IMR-90 (cell line): ENCODE results near the gene RAPGEF2. TPM values are rescaled to one million over a fixed set of nuclear protein-coding genes. Genes with fewer than 3 reads are reported as not detected.

Experiments used
- ATAC-seq: fragments of 200-7000 bp; cut with Tn5 transposase; 2 replicates; pipeline ENCODE4 v1.9.1; 2020; ENCODE audit warnings: low read depth, mild to moderate bottlenecking, moderate library complexity
- BruUV-seq: library from RNA; stranded (reverse); fragments of 400-500 nt; replicated peaks from 2 replicates; lab custom pipeline; 2021; lab: Mats Ljungman, UMichigan
- CTCF ChIA-PET: fragments of 300-600 bp; formaldehyde crosslinking; extraction: SDS; loops from one replicate; lab custom pipeline; 2021; ENCODE audit warnings: antibody characterized with exemption; lab: Yijun Ruan, JAX
- POLR2A ChIA-PET: fragments of 300-600 bp; sonication (Branson Sonifier 250); formaldehyde crosslinking; loops from one replicate; lab custom pipeline; 2022; ENCODE audit warnings: antibody characterized with exemption; ENCODE audit not compliant: unreplicated experiment; lab: Charles Lee
- DNase-seq: peaks from one replicate; pipeline ENCODE4 v3.0.0; 2013
- H2AFZ ChIP-seq: replicated peaks from 2 replicates; pipeline ENCODE3; 2013; ENCODE audit warnings: low read length, mild to moderate bottlenecking; ENCODE audit not compliant: poor library complexity
- H2AK5ac ChIP-seq: 2 replicates; pipeline ENCODE4 v1.6.1; 2013; ENCODE audit warnings: low read depth, low read length, inconsistent platforms
- H2AK9ac ChIP-seq: replicated peaks from 2 replicates; pipeline ENCODE3; 2013; ENCODE audit warnings: mild to moderate bottlenecking, low read depth, low read length, moderate library complexity; ENCODE audit not compliant: poor library complexity
- H2BK120ac ChIP-seq: 2 replicates; pipeline ENCODE4 v1.6.1; 2013; ENCODE audit warnings: low read depth, low read length, inconsistent platforms
- H2BK15ac ChIP-seq: 3 replicates; pipeline ENCODE4 v1.6.1; 2013; ENCODE audit warnings: low read depth, low read length, inconsistent platforms
- H2BK20ac ChIP-seq: 2 replicates; pipeline ENCODE4 v1.6.1; 2013; ENCODE audit warnings: low read depth, mild to moderate bottlenecking, inconsistent platforms, low read length, moderate library complexity
- H2BK5ac ChIP-seq: 2 replicates; pipeline ENCODE4 v1.6.1; 2013; ENCODE audit warnings: mild to moderate bottlenecking, low read depth, low read length, inconsistent platforms; ENCODE audit not compliant: poor library complexity, severe bottlenecking
- H3K14ac ChIP-seq: replicated peaks from 2 replicates; pipeline ENCODE4 v1.6.1; 2013; ENCODE audit warnings: low read depth, low read length, inconsistent platforms
- H3K18ac ChIP-seq: 2 replicates; pipeline ENCODE4 v1.6.1; 2013; ENCODE audit warnings: low read depth, low read length, control low read depth
- H3K23ac ChIP-seq: 2 replicates; pipeline ENCODE4 v1.6.1; 2013; ENCODE audit warnings: low read depth, low read length, inconsistent platforms
- H3K27ac ChIP-seq: 2 replicates; pipeline ENCODE4 v1.5.1; 2013; ENCODE audit warnings: mild to moderate bottlenecking, control low read depth, low read length; ENCODE audit not compliant: insufficient read depth
- H3K27me3 ChIP-seq: 2 replicates; pipeline ENCODE4 v1.6.1; 2013; ENCODE audit warnings: low read length; ENCODE audit not compliant: control insufficient read depth, insufficient read depth
- H3K36me3 ChIP-seq: 2 replicates; pipeline ENCODE4 v1.6.1; 2013; ENCODE audit warnings: low read length, mixed read lengths; ENCODE audit not compliant: control insufficient read depth, insufficient read depth
- H3K4ac ChIP-seq: 2 replicates; pipeline ENCODE4 v1.6.1; 2013; ENCODE audit warnings: low read depth, low read length, inconsistent platforms
- H3K4me1 ChIP-seq: 2 replicates; pipeline ENCODE4 v1.6.1; 2013; ENCODE audit warnings: low read length, mixed read lengths; ENCODE audit not compliant: control insufficient read depth, insufficient read depth
- H3K4me2 ChIP-seq: 2 replicates; pipeline ENCODE4 v1.6.1; 2013; ENCODE audit warnings: low read depth, mild to moderate bottlenecking, control low read depth, low read length, moderate library complexity
- H3K4me3 ChIP-seq: 2 replicates; pipeline ENCODE4 v1.5.1; 2013; ENCODE audit warnings: low read depth, mild to moderate bottlenecking, control low read depth, low read length, moderate library complexity; ENCODE audit not compliant: insufficient read depth
- H3K56ac ChIP-seq: 2 replicates; pipeline ENCODE4 v1.6.1; 2013; ENCODE audit warnings: low read length, inconsistent platforms; ENCODE audit not compliant: insufficient read depth; ENCODE audit errors: extremely low read depth
- H3K79me1 ChIP-seq, 2 experiments: 2 replicates each; pipeline ENCODE4 v1.6.1; 2013; ENCODE audit warnings: low read length in 2 of 2, inconsistent platforms in 1 of 2, low read depth in 1 of 2
- H3K9ac ChIP-seq: 2 replicates; pipeline ENCODE4 v1.6.1; 2013; ENCODE audit warnings: low read depth, low read length, control low read depth
- H3K9me1 ChIP-seq: 2 replicates; pipeline ENCODE4 v1.6.1; 2013; ENCODE audit warnings: low read length, inconsistent platforms; ENCODE audit not compliant: insufficient read depth
- H3K9me3 ChIP-seq: 2 replicates; pipeline ENCODE4 v1.6.1; 2013; ENCODE audit warnings: low read length; ENCODE audit not compliant: control insufficient read depth, insufficient read depth
- H4K20me1 ChIP-seq: 2 replicates; pipeline ENCODE4 v1.6.1; 2013; ENCODE audit warnings: low read length, inconsistent platforms; ENCODE audit not compliant: insufficient read depth
- H4K5ac ChIP-seq: 2 replicates; pipeline ENCODE4 v1.6.1; 2013; ENCODE audit warnings: mild to moderate bottlenecking, low read depth, low read length, control low read depth
- H4K8ac ChIP-seq, 2 experiments: 2 replicates each; pipeline ENCODE4 v1.6.1; 2013; ENCODE audit warnings: low read depth in 2 of 2, low read length in 2 of 2, control low read depth in 1 of 2, inconsistent platforms in 1 of 2
- H4K91ac ChIP-seq: 2 replicates; pipeline ENCODE4 v1.6.1; 2013; ENCODE audit warnings: low read depth, low read length, inconsistent platforms; ENCODE audit not compliant: insufficient read depth
- BHLHE40 ChIP-seq: fragments of 150-350 bp; IDR thresholded peaks from 2 replicates; pipeline ENCODE4 v1.6.1; 2016; ENCODE audit warnings: mild to moderate bottlenecking, low read depth, low read length
- CEBPB ChIP-seq: IDR thresholded peaks from 2 replicates; pipeline ENCODE4 v1.6.1; 2012; ENCODE audit warnings: low read depth, low read length, improper control_type of control experiment
- CTCF ChIP-seq: conservative IDR thresholded peaks from 2 replicates; pipeline ENCODE4 v1.5.1; 2012; ENCODE audit warnings: mild to moderate bottlenecking, low read depth, low read length, improper control_type of control experiment
- ELK1 ChIP-seq: fragments of 150-350 bp; IDR thresholded peaks from 2 replicates; pipeline ENCODE4 v1.6.1; 2016; ENCODE audit warnings: low read depth, mild to moderate bottlenecking, low read length, moderate library complexity, borderline replicate concordance
- MAFK ChIP-seq: IDR thresholded peaks from 2 replicates; pipeline ENCODE4 v1.6.1; 2012; ENCODE audit warnings: low read depth, low read length, improper control_type of control experiment
- POLR2A ChIP-seq: IDR thresholded peaks from 2 replicates; pipeline ENCODE4 v1.6.1; 2012; ENCODE audit warnings: mild to moderate bottlenecking, low read depth, low read length
- RAD21 ChIP-seq: IDR thresholded peaks from 2 replicates; pipeline ENCODE4 v1.6.1; 2012; ENCODE audit warnings: low read length, improper control_type of control experiment
- SMC3 ChIP-seq: fragments of 150-350 bp; IDR thresholded peaks from 2 replicates; pipeline ENCODE4 v1.6.1; 2016; ENCODE audit warnings: low read depth, mild to moderate bottlenecking, antibody characterized with exemption, low read length, moderate library complexity
- USF2 ChIP-seq: fragments of 150-350 bp; IDR thresholded peaks from 2 replicates; pipeline ENCODE4 v1.6.1; 2017; ENCODE audit warnings: mild to moderate bottlenecking, antibody characterized with exemption, low read length, low read depth
- WGBS, 2 experiments: methylation state at CpG; one replicate each; pipeline versions ENCODE4 v1.1.5 to v1.1.7; 2013; ENCODE audit warnings: missing lambda C conversion rate in 2 of 2; ENCODE audit not compliant: insufficient read length in 1 of 2; ENCODE audit errors: extremely low coverage in 2 of 2; 5-methylcytosine and 5-hydroxymethylcytosine counted together
- dilution Hi-C: fragments of 300-500 bp; cut with HindIII; formaldehyde crosslinking; loops from one replicate; pipeline ENCODE4 v1.14.3; 2018; ENCODE audit warnings: low sequenced_read_pairs; ENCODE audit not compliant: unreplicated experiment
- in situ Hi-C: fragments of 300-500 bp; cut with MboI; formaldehyde crosslinking; loops from 3 replicates; pipeline ENCODE4 v1.14.3; 2019; ENCODE audit warnings: low sequenced_read_pairs, inconsistent platforms, mixed read lengths
- intact Hi-C: fragments of 100-400 bp; cut with micrococcal nuclease; formaldehyde crosslinking; loops from 2 replicates; pipeline ENCODE4 v1.10.0; 2022
- polyA plus RNA-seq, 3 experiments: library from polyadenylated mRNA; depleted of rRNA; stranded (reverse); fragments of >200 nt; gene quantifications; 2 replicates each; pipeline ENCODE4 v1.2.3, GENCODE V29; 2012; ENCODE audit warnings: low replicate concordance in 1 of 3
- total RNA-seq: library from RNA; depleted of rRNA; stranded (reverse); fragments of >200 nt; gene quantifications from 2 replicates; pipeline ENCODE4 v1.2.3, GENCODE V29; 2012

The RAPGEF2 gene
- total and polyA plus RNA-seq, 2 of the 4 experiments (the other 2 are of a cell fraction): 27.6 to 109 TPM

- POLR2A ChIA-PET: no interaction called here
These were observed 89.1 kb downstream of the RAPGEF2 start for GRCh38 chr4:159191989-159192388.

More at GRCh38 chr4:159191989-159192388, 89.1 kb downstream of the RAPGEF2 start:
- Histone ChIP-seq H3K4me3 (no peak overlapping the region), H4K5ac (no peak overlapping the region), H2BK5ac (peak overlapping the region; percentile 62), H3K9me1 (no peaks in the 10 kb centered on the region; the same call in 1 of the 2 replicates), H4K91ac (no peak overlapping the region), H2BK20ac (0 out of 2 replicates have a peak overlapping the region, but pooled peaks have one; percentile 3), H4K8ac (peak overlapping the region in 1 of 2 experiments; percentile 38; a peak in 1 of 4 replicates), H3K79me1 (peaks cover 10 to 13% of the 10 kb centered on the region in 2 experiments; a peak in 3 of 4 replicates), H2AK5ac (peak overlapping the region; percentile 36; the same call in 1 of the 2 replicates), H4K20me1 (no peaks in the 10 kb centered on the region), H3K27ac (no peak overlapping the region), H2AK9ac (peak overlapping the region; percentile 51), H3K4ac (peak overlapping the region; percentile 44), H3K4me2 (no peak overlapping the region; the same call in 1 of the 2 replicates), H3K9me3 (no peaks in the 10 kb centered on the region), H2BK120ac (no peak overlapping the region; the same call in 1 of the 2 replicates), H3K27me3 (no peaks in the 10 kb centered on the region), H3K36me3 (no peaks in the 10 kb centered on the region), H3K9ac (no peak overlapping the region), H3K4me1 (peaks cover 2% of the 10 kb centered on the region; the same call in 1 of the 2 replicates), H3K23ac (no peak overlapping the region), H3K18ac (peak overlapping the region; percentile 33; the same call in 1 of the 2 replicates), H2BK15ac (no peak overlapping the region), H3K56ac (no peak overlapping the region), H3K14ac (peak overlapping the region; percentile 78), H2AFZ (peak overlapping the region; percentile 76)
- ATAC-seq (peak; percentile 68), DNase-seq (peak; percentile 85)
- in situ Hi-C loops: loop anchor here (25.0 kb wide), 1 partner anchor 930 kb away; no protein-coding TSS in a partner anchor
- CTCF ChIA-PET: interaction anchor here (0.8 to 1.7 kb wide), 2 partner anchors 334 to 429 kb away, joined by 3 to 6 read pairs; no protein-coding TSS in a partner anchor
- dilution Hi-C loops: no loop called here
- no TSS peak for BruUV-seq
- intact Hi-C loops: no loop called here
- no CpG with 5 or more reads among the region's 5 CpGs for WGBS, 2 experiments
- TF ChIP-seq CEBPB (no peak), BHLHE40 (no peak), POLR2A (no peak), USF2 (no peak), SMC3 (peak; percentile 70), RAD21 (peak; percentile 50), ELK1 (no peak), MAFK (peak; percentile 20; the same call in 1 of the 2 replicates), CTCF (peak; percentile 57)
